ENCODE results near the gene KCNT2.

- TF ChIP-seq ZNF274 (IDR thresholded peaks at IDR 0.05; ENCODE audit: insufficient read depth, insufficient read length) (no peak), TCF7 (IDR thresholded peaks at IDR 0.05; ENCODE audit: borderline replicate concordance) (no peak), PKNOX1 (IDR thresholded peaks at IDR 0.05) (no peak), CTCF (IDR thresholded peaks at IDR 0.05 in 2 of 3, conservative IDR thresholded peaks at IDR 0.05 in 1 of 3; ENCODE audit: control insufficient read depth in 2 of 3, extremely low read depth in 1 of 3, insufficient read depth in 1 of 3, low read depth in 3 of 3, low read length in 3 of 3) (no peak), TCF3 (IDR thresholded peaks at IDR 0.05; ENCODE audit: borderline replicate concordance, insufficient read depth, low read depth, low read length) (no peak)
Measured at GRCh38 chr1:196545222-196545621, 63.0 kb downstream of the KCNT2 start.

All from GM12878 (cell line).